Transverse colon (tissue), 4 donors: ENCODE data around the gene RGSL1.

Source experiments
- EP300 ChIP-seq: sonication (generic); formaldehyde crosslinking; IDR thresholded peaks from one replicate; pipeline ENCODE4 v1.6.1; 2017; ENCODE audit warnings: antibody characterized with exemption, low read depth
- POLR2AphosphoS5 ChIP-seq, 3 donors: sonication (generic); formaldehyde crosslinking; IDR thresholded peaks; one replicate each; pipeline ENCODE4 v1.6.1; 2016; ENCODE audit warnings: antibody characterized with exemption in 3 of 3
- TF ChIP-seq, protein P1 (sequence below), 5 experiments: fragments of 200-600 bp in 3 of 5; fragments of 450-650 bp in 2 of 5; sonication (generic) in 3 of 5; IDR thresholded peaks; 1 replicate in 2 of 5; 2 replicates in 3 of 5; pipeline ENCODE4 v1.5.1; 2016 to 2017; ENCODE audit warnings: antibody characterized with exemption in 5 of 5, inconsistent platforms in 3 of 5, mild to moderate bottlenecking in 2 of 5, moderate library complexity in 1 of 5

DNA sequence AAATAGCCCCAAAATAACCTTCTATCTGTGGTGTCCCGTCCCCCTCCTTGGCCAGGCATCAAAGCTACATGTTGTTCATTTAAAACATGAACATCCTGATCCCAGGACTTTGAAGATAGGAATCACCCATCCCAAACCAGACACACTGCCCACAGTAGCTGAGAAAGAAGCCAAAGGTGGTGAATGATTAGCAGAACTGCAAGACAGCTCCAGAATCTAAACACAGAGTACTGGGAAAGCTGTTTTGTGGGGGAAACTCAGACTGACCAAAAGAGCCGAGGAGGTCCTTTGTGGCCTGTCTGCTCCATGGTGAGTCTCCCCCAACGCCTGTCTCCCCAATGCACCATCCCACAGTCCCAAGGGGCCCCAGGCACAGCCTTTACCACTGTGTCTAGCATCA, 42.2 kb upstream of the RGSL1 start:
- TF ChIP-seq, protein P1, sequence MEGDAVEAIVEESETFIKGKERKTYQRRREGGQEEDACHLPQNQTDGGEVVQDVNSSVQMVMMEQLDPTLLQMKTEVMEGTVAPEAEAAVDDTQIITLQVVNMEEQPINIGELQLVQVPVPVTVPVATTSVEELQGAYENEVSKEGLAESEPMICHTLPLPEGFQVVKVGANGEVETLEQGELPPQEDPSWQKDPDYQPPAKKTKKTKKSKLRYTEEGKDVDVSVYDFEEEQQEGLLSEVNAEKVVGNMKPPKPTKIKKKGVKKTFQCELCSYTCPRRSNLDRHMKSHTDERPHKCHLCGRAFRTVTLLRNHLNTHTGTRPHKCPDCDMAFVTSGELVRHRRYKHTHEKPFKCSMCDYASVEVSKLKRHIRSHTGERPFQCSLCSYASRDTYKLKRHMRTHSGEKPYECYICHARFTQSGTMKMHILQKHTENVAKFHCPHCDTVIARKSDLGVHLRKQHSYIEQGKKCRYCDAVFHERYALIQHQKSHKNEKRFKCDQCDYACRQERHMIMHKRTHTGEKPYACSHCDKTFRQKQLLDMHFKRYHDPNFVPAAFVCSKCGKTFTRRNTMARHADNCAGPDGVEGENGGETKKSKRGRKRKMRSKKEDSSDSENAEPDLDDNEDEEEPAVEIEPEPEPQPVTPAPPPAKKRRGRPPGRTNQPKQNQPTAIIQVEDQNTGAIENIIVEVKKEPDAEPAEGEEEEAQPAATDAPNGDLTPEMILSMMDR (IDR thresholded peaks at IDR 0.05) = no peak
- TF ChIP-seq EP300 = no peak
- TF ChIP-seq POLR2AphosphoS5 (IDR thresholded peaks at IDR 0.05) = no peak
